ENCODE measurements around the gene NCOR1.
"Not testable (repeated sequence)": the region's sequence is repeated elsewhere in the genome, so short reads cannot be mapped to it uniquely, and the experiment has no call there.

NCOR1 gene

GRCh38 chr17:16086957-16087356, 128.4 kb downstream of the NCOR1 start:
- no peak for DNase-seq (ENCODE audit: low read depth)

- DNase-seq (ENCODE audit: low read depth) = peak; percentile 70
These were observed 130.2 kb downstream of the NCOR1 start for GRCh38 chr17:16085066-16085699.

- DNase-seq (ENCODE audit: low read depth) = no peak
These were observed 132.1 kb downstream of the NCOR1 start for GRCh38 chr17:16083223-16083622.

- no peak for DNase-seq (ENCODE audit: low read depth)
These were observed 133.7 kb downstream of the NCOR1 start for GRCh38 chr17:16081507-16082087.

- DNase-seq (ENCODE audit: low read depth) = no peak
These were observed 135.0 kb downstream of the NCOR1 start for GRCh38 chr17:16080366-16080765.

GRCh38 chr17:16075949-16076348, 139.4 kb downstream of the NCOR1 start:
- DNase-seq (ENCODE audit: low read depth) = no peak

GRCh38 chr17:16074423-16074822, 140.9 kb downstream of the NCOR1 start:
- DNase-seq (ENCODE audit: low read depth) = no peak

- no peak for DNase-seq (ENCODE audit: low read depth)
These were observed 141.5 kb downstream of the NCOR1 start for GRCh38 chr17:16073845-16074244.

- no peak for DNase-seq (ENCODE audit: low read depth)
These were observed 143.3 kb downstream of the NCOR1 start for GRCh38 chr17:16072031-16072430.

GRCh38 chr17:16068323-16068722, 147.0 kb downstream of the NCOR1 start:
- peak; percentile 8 for DNase-seq (ENCODE audit: low read depth)

- DNase-seq (ENCODE audit: low read depth) = no peak
These were observed 149.2 kb downstream of the NCOR1 start for GRCh38 chr17:16066125-16066524.

GRCh38 chr17:16061631-16062030, 153.7 kb downstream of the NCOR1 start:
- DNase-seq (ENCODE audit: low read depth) = no peak

GRCh38 chr17:16055139-16055538, 160.2 kb downstream of the NCOR1 start:
- DNase-seq (ENCODE audit: low read depth) = not testable (repeated sequence)

- peak; percentile 28 for DNase-seq (ENCODE audit: low read depth)
These were observed 162.8 kb downstream of the NCOR1 start for GRCh38 chr17:16052486-16052885.

GRCh38 chr17:16050844-16051243, 164.5 kb downstream of the NCOR1 start:
- DNase-seq (ENCODE audit: low read depth) = no peak

GRCh38 chr17:16048811-16049449, 166.4 kb downstream of the NCOR1 start:
- no peak for DNase-seq (ENCODE audit: low read depth)

- no peak for DNase-seq (ENCODE audit: low read depth)
These were observed 168.4 kb downstream of the NCOR1 start for GRCh38 chr17:16046966-16047365.

GRCh38 chr17:16044487-16044886, 170.8 kb downstream of the NCOR1 start:
- no peak for DNase-seq (ENCODE audit: low read depth)

- peak; percentile 52 for DNase-seq (ENCODE audit: low read depth)
These were observed 174.6 kb downstream of the NCOR1 start for GRCh38 chr17:16040710-16041251.

- DNase-seq (ENCODE audit: low read depth) = no peak
These were observed 177.7 kb downstream of the NCOR1 start for GRCh38 chr17:16037636-16038035.

- no peak for DNase-seq (ENCODE audit: low read depth)
These were observed 179.1 kb downstream of the NCOR1 start for GRCh38 chr17:16036261-16036660.

- no peak for DNase-seq (ENCODE audit: low read depth)
These were observed 181.5 kb downstream of the NCOR1 start for GRCh38 chr17:16033729-16034349.

Measured in GM04504 (cell line).